Esophagus (tissue), 2 donors: ENCODE results near the gene KLRF2. TPM values are rescaled to one million over a fixed set of nuclear protein-coding genes. Genes with fewer than 3 reads are reported as not detected.

ENCODE experiments used
- H3K27ac ChIP-seq, 2 donors: one replicate each; pipeline ENCODE4 v1.5.1; 2013; ENCODE audit warnings: low read depth in 2 of 2, mild to moderate bottlenecking in 2 of 2, inconsistent platforms in 1 of 2, low read length in 1 of 2, moderate library complexity in 1 of 2
- H3K27me3 ChIP-seq, 2 donors: one replicate each; pipeline ENCODE4 v1.6.1; 2013; ENCODE audit warnings: low read length in 2 of 2, control low read depth in 1 of 2, mild to moderate bottlenecking in 1 of 2; ENCODE audit not compliant: insufficient read depth in 2 of 2, control insufficient read depth in 1 of 2
- H3K36me3 ChIP-seq, 2 donors: one replicate each; pipeline ENCODE4 v1.6.1; 2013; ENCODE audit warnings: low read length in 1 of 2; ENCODE audit not compliant: control insufficient read depth in 2 of 2, insufficient read depth in 2 of 2
- H3K4me1 ChIP-seq, 2 donors: one replicate each; pipeline ENCODE4 v1.6.1; 2013; ENCODE audit warnings: low read length in 1 of 2; ENCODE audit not compliant: control insufficient read depth in 2 of 2, insufficient read depth in 2 of 2
- H3K4me3 ChIP-seq, 2 donors: one replicate each; pipeline ENCODE4 v1.5.1; 2013; ENCODE audit warnings: low read length in 2 of 2, mild to moderate bottlenecking in 2 of 2, low read depth in 1 of 2, moderate library complexity in 1 of 2
- H3K9me3 ChIP-seq, 2 donors: one replicate each; pipeline ENCODE4 v1.6.1; 2013; ENCODE audit warnings: mild to moderate bottlenecking in 2 of 2, low read depth in 1 of 2, low read length in 1 of 2, moderate library complexity in 1 of 2; ENCODE audit not compliant: control insufficient read depth in 2 of 2, insufficient read depth in 1 of 2
- WGBS, 2 donors: extraction: QIAGEN DNeasy Blood & Tissue Kit; methylation state at CpG; one replicate each; pipeline ENCODE4 v1.1.7; 2013; 5-methylcytosine and 5-hydroxymethylcytosine counted together
- polyA plus RNA-seq, 2 donors: library from polyadenylated mRNA; stranded (reverse); fragments of 200-250 nt; gene quantifications; one replicate each; pipeline ENCODE4 v1.2.3, GENCODE V29; 2013
- donor health status: healthy with polysubstance abuse.
- donor health status: Bipolar disorder and iron deficiency.

The KLRF2 gene
- polyA plus RNA-seq = not detected

- 96 to 97% methylated on average over 3 of the region's 3 CpGs for WGBS, 2 donors
- H3K27ac ChIP-seq = no peak within 1 kb of the TSS
- no peak within 1 kb of the TSS for H3K4me3 ChIP-seq
- H3K36me3 ChIP-seq = no peaks in the 10 kb centered on the region
- H3K27me3 ChIP-seq = no peaks in the 10 kb centered on the region
- H3K4me1 ChIP-seq = no peaks in the 10 kb centered on the region
- H3K9me3 ChIP-seq = no peaks in the 10 kb centered on the region
Measured at GRCh38 chr12:9881246-9881645, at the start of gene KLRF2. TSS of gene KLRF2 (plus strand) at chr12:9881489. CDS start at chr12:9881596, 107 bp downstream.

- no peaks in the 10 kb centered on the region for H3K4me1 ChIP-seq
- no peak overlapping the region for H3K4me3 ChIP-seq
- WGBS, 2 donors = 55 to 62% methylated on average over 3 of the region's 3 CpGs
- no peaks in the 10 kb centered on the region for H3K9me3 ChIP-seq
- no peaks in the 10 kb centered on the region for H3K36me3 ChIP-seq
- H3K27ac ChIP-seq = no peak overlapping the region
- H3K27me3 ChIP-seq = no peaks in the 10 kb centered on the region
Measured at GRCh38 chr12:9831720-9832119, 49.6 kb upstream of the KLRF2 start.

- H3K36me3 ChIP-seq = no peaks in the 10 kb centered on the region
- H3K27me3 ChIP-seq = no peaks in the 10 kb centered on the region
- WGBS, 2 donors = 56 to 68% methylated on average over 3 of the region's 3 CpGs
- no peak overlapping the region for H3K27ac ChIP-seq
- no peaks in the 10 kb centered on the region for H3K9me3 ChIP-seq
- no peak overlapping the region for H3K4me3 ChIP-seq
- H3K4me1 ChIP-seq = no peaks in the 10 kb centered on the region
Measured at GRCh38 chr12:9843407-9843806, 37.9 kb upstream of the KLRF2 start.

- WGBS, 2 donors = 78 to 79% methylated on average over 5 of the region's 5 CpGs
- peaks cover 0 to 2% of the 10 kb centered on the region in 2 donors for H3K36me3 ChIP-seq
- H3K27ac ChIP-seq = no peak overlapping the region
- no peaks in the 10 kb centered on the region for H3K27me3 ChIP-seq
- no peaks in the 10 kb centered on the region for H3K9me3 ChIP-seq
- no peaks in the 10 kb centered on the region for H3K4me1 ChIP-seq
- no peak overlapping the region for H3K4me3 ChIP-seq
Measured at GRCh38 chr12:9848899-9849298, 32.4 kb upstream of the KLRF2 start.

- Histone ChIP-seq H3K4me1 (no peaks in the 10 kb centered on the region), H3K27me3 (no peaks in the 10 kb centered on the region), H3K27ac (no peak overlapping the region), H3K9me3 (no peaks in the 10 kb centered on the region), H3K36me3 (peaks cover 0 to 4% of the 10 kb centered on the region in 2 donors), H3K4me3 (no peak overlapping the region)
- 95% methylated on average over 5 of the region's 5 CpGs for WGBS, 2 donors
Measured at GRCh38 chr12:9851050-9851449, 30.2 kb upstream of the KLRF2 start.

GRCh38 chr12:9851927-9852326, 29.4 kb upstream of the KLRF2 start:
- H3K4me3 ChIP-seq = no peak overlapping the region
- H3K27me3 ChIP-seq = no peaks in the 10 kb centered on the region
- no peak overlapping the region for H3K27ac ChIP-seq
- 88 to 92% methylated on average over 2 of the region's 2 CpGs for WGBS, 2 donors
- no peaks in the 10 kb centered on the region for H3K9me3 ChIP-seq
- H3K36me3 ChIP-seq = peaks cover 0 to 4% of the 10 kb centered on the region in 2 donors
- no peaks in the 10 kb centered on the region for H3K4me1 ChIP-seq

GRCh38 chr12:9856151-9856550, 25.1 kb upstream of the KLRF2 start:
- H3K27ac ChIP-seq = no peak overlapping the region
- peaks cover 0 to 4% of the 10 kb centered on the region in 2 donors for H3K36me3 ChIP-seq
- H3K9me3 ChIP-seq = no peaks in the 10 kb centered on the region
- H3K4me3 ChIP-seq = no peak overlapping the region
- 69 to 88% methylated on average over 1 of the region's 1 CpG for WGBS, 2 donors
- no peaks in the 10 kb centered on the region for H3K27me3 ChIP-seq
- H3K4me1 ChIP-seq = no peaks in the 10 kb centered on the region

- no peaks in the 10 kb centered on the region for H3K27me3 ChIP-seq
- H3K4me3 ChIP-seq = no peak overlapping the region
- H3K9me3 ChIP-seq = no peaks in the 10 kb centered on the region
- peaks cover 0 to 4% of the 10 kb centered on the region in 2 donors for H3K36me3 ChIP-seq
- WGBS, 2 donors = 65 to 81% methylated on average over 3 of the region's 3 CpGs
- H3K27ac ChIP-seq = no peak overlapping the region
- H3K4me1 ChIP-seq = no peaks in the 10 kb centered on the region
Measured at GRCh38 chr12:9856894-9857293, 24.4 kb upstream of the KLRF2 start.

- Histone ChIP-seq H3K36me3 (peaks cover 0 to 6% of the 10 kb centered on the region in 2 donors), H3K4me1 (no peaks in the 10 kb centered on the region), H3K9me3 (peaks cover 0 to 3% of the 10 kb centered on the region in 2 donors), H3K4me3 (no peak overlapping the region), H3K27me3 (no peaks in the 10 kb centered on the region), H3K27ac (no peak overlapping the region)
Measured at GRCh38 chr12:9858135-9858534, 23.2 kb upstream of the KLRF2 start.

GRCh38 chr12:9864913-9865675, 16.2 kb upstream of the KLRF2 start:
- H3K4me1 ChIP-seq = no peaks in the 10 kb centered on the region
- H3K27ac ChIP-seq = peak overlapping the region in 1 of 2 donors; percentile 39
- 48 to 70% methylated on average over 4 of the region's 4 CpGs for WGBS, 2 donors

More at GRCh38 chr12:9864913-9865675, 16.2 kb upstream of the KLRF2 start:
- peak overlapping the region in 1 of 2 donors; percentile 29 for H3K4me3 ChIP-seq
- H3K36me3 ChIP-seq = peaks cover 0 to 2% of the 10 kb centered on the region in 2 donors
- H3K27me3 ChIP-seq = no peaks in the 10 kb centered on the region
- peaks cover 0 to 3% of the 10 kb centered on the region in 2 donors for H3K9me3 ChIP-seq
